IMR-90 (cell line): ENCODE results near the gene FMN1. TPM values are rescaled to one million over a fixed set of nuclear protein-coding genes. Genes with fewer than 3 reads are reported as not detected.

Source experiments
- ATAC-seq: fragments of 200-7000 bp; cut with Tn5 transposase; 2 replicates; pipeline ENCODE4 v1.9.1; 2020; ENCODE audit warnings: low read depth, mild to moderate bottlenecking, moderate library complexity
- BruUV-seq: library from RNA; stranded (reverse); fragments of 400-500 nt; replicated peaks from 2 replicates; lab custom pipeline; 2021; lab: Mats Ljungman, UMichigan
- CTCF ChIA-PET: fragments of 300-600 bp; formaldehyde crosslinking; extraction: SDS; loops from one replicate; lab custom pipeline; 2021; ENCODE audit warnings: antibody characterized with exemption; lab: Yijun Ruan, JAX
- POLR2A ChIA-PET: fragments of 300-600 bp; sonication (Branson Sonifier 250); formaldehyde crosslinking; loops from one replicate; lab custom pipeline; 2022; ENCODE audit warnings: antibody characterized with exemption; ENCODE audit not compliant: unreplicated experiment; lab: Charles Lee
- DNase-seq: peaks from one replicate; pipeline ENCODE4 v3.0.0; 2013
- H2AFZ ChIP-seq: replicated peaks from 2 replicates; pipeline ENCODE3; 2013; ENCODE audit warnings: low read length, mild to moderate bottlenecking; ENCODE audit not compliant: poor library complexity
- H2AK5ac ChIP-seq: 2 replicates; pipeline ENCODE4 v1.6.1; 2013; ENCODE audit warnings: low read depth, low read length, inconsistent platforms
- H2AK9ac ChIP-seq: replicated peaks from 2 replicates; pipeline ENCODE3; 2013; ENCODE audit warnings: mild to moderate bottlenecking, low read depth, low read length, moderate library complexity; ENCODE audit not compliant: poor library complexity
- H2BK120ac ChIP-seq: 2 replicates; pipeline ENCODE4 v1.6.1; 2013; ENCODE audit warnings: low read depth, low read length, inconsistent platforms
- H2BK15ac ChIP-seq: 3 replicates; pipeline ENCODE4 v1.6.1; 2013; ENCODE audit warnings: low read depth, low read length, inconsistent platforms
- H2BK20ac ChIP-seq: 2 replicates; pipeline ENCODE4 v1.6.1; 2013; ENCODE audit warnings: low read depth, mild to moderate bottlenecking, inconsistent platforms, low read length, moderate library complexity
- H2BK5ac ChIP-seq: 2 replicates; pipeline ENCODE4 v1.6.1; 2013; ENCODE audit warnings: mild to moderate bottlenecking, low read depth, low read length, inconsistent platforms; ENCODE audit not compliant: poor library complexity, severe bottlenecking
- H3K14ac ChIP-seq: replicated peaks from 2 replicates; pipeline ENCODE4 v1.6.1; 2013; ENCODE audit warnings: low read depth, low read length, inconsistent platforms
- H3K18ac ChIP-seq: 2 replicates; pipeline ENCODE4 v1.6.1; 2013; ENCODE audit warnings: low read depth, low read length, control low read depth
- H3K23ac ChIP-seq: 2 replicates; pipeline ENCODE4 v1.6.1; 2013; ENCODE audit warnings: low read depth, low read length, inconsistent platforms
- H3K27ac ChIP-seq: 2 replicates; pipeline ENCODE4 v1.5.1; 2013; ENCODE audit warnings: mild to moderate bottlenecking, control low read depth, low read length; ENCODE audit not compliant: insufficient read depth
- H3K27me3 ChIP-seq: 2 replicates; pipeline ENCODE4 v1.6.1; 2013; ENCODE audit warnings: low read length; ENCODE audit not compliant: control insufficient read depth, insufficient read depth
- H3K36me3 ChIP-seq: 2 replicates; pipeline ENCODE4 v1.6.1; 2013; ENCODE audit warnings: low read length, mixed read lengths; ENCODE audit not compliant: control insufficient read depth, insufficient read depth
- H3K4ac ChIP-seq: 2 replicates; pipeline ENCODE4 v1.6.1; 2013; ENCODE audit warnings: low read depth, low read length, inconsistent platforms
- H3K4me1 ChIP-seq: 2 replicates; pipeline ENCODE4 v1.6.1; 2013; ENCODE audit warnings: low read length, mixed read lengths; ENCODE audit not compliant: control insufficient read depth, insufficient read depth
- H3K4me2 ChIP-seq: 2 replicates; pipeline ENCODE4 v1.6.1; 2013; ENCODE audit warnings: low read depth, mild to moderate bottlenecking, control low read depth, low read length, moderate library complexity
- H3K4me3 ChIP-seq: 2 replicates; pipeline ENCODE4 v1.5.1; 2013; ENCODE audit warnings: low read depth, mild to moderate bottlenecking, control low read depth, low read length, moderate library complexity; ENCODE audit not compliant: insufficient read depth
- H3K56ac ChIP-seq: 2 replicates; pipeline ENCODE4 v1.6.1; 2013; ENCODE audit warnings: low read length, inconsistent platforms; ENCODE audit not compliant: insufficient read depth; ENCODE audit errors: extremely low read depth
- H3K79me1 ChIP-seq, 2 experiments: 2 replicates each; pipeline ENCODE4 v1.6.1; 2013; ENCODE audit warnings: low read length in 2 of 2, inconsistent platforms in 1 of 2, low read depth in 1 of 2
- H3K9ac ChIP-seq: 2 replicates; pipeline ENCODE4 v1.6.1; 2013; ENCODE audit warnings: low read depth, low read length, control low read depth
- H3K9me1 ChIP-seq: 2 replicates; pipeline ENCODE4 v1.6.1; 2013; ENCODE audit warnings: low read length, inconsistent platforms; ENCODE audit not compliant: insufficient read depth
- H3K9me3 ChIP-seq: 2 replicates; pipeline ENCODE4 v1.6.1; 2013; ENCODE audit warnings: low read length; ENCODE audit not compliant: control insufficient read depth, insufficient read depth
- H4K20me1 ChIP-seq: 2 replicates; pipeline ENCODE4 v1.6.1; 2013; ENCODE audit warnings: low read length, inconsistent platforms; ENCODE audit not compliant: insufficient read depth
- H4K5ac ChIP-seq: 2 replicates; pipeline ENCODE4 v1.6.1; 2013; ENCODE audit warnings: mild to moderate bottlenecking, low read depth, low read length, control low read depth
- H4K8ac ChIP-seq, 2 experiments: 2 replicates each; pipeline ENCODE4 v1.6.1; 2013; ENCODE audit warnings: low read depth in 2 of 2, low read length in 2 of 2, control low read depth in 1 of 2, inconsistent platforms in 1 of 2
- H4K91ac ChIP-seq: 2 replicates; pipeline ENCODE4 v1.6.1; 2013; ENCODE audit warnings: low read depth, low read length, inconsistent platforms; ENCODE audit not compliant: insufficient read depth
- CTCF ChIP-seq: conservative IDR thresholded peaks from 2 replicates; pipeline ENCODE4 v1.5.1; 2012; ENCODE audit warnings: mild to moderate bottlenecking, low read depth, low read length, improper control_type of control experiment
- MAFK ChIP-seq: IDR thresholded peaks from 2 replicates; pipeline ENCODE4 v1.6.1; 2012; ENCODE audit warnings: low read depth, low read length, improper control_type of control experiment
- MAZ ChIP-seq: IDR thresholded peaks from 2 replicates; pipeline ENCODE4 v1.6.1; 2012; ENCODE audit warnings: low read depth, mild to moderate bottlenecking, low read length, improper control_type of control experiment, moderate library complexity, borderline replicate concordance
- MXI1 ChIP-seq: IDR thresholded peaks from 2 replicates; pipeline ENCODE4 v1.6.1; 2012; ENCODE audit warnings: low read depth, mild to moderate bottlenecking, low read length, moderate library complexity, borderline replicate concordance
- RAD21 ChIP-seq: IDR thresholded peaks from 2 replicates; pipeline ENCODE4 v1.6.1; 2012; ENCODE audit warnings: low read length, improper control_type of control experiment
- RFX5 ChIP-seq: IDR thresholded peaks from 2 replicates; pipeline ENCODE4 v1.8.0; 2012; ENCODE audit warnings: low read depth, mild to moderate bottlenecking, low read length, moderate library complexity
- SMC3 ChIP-seq: fragments of 150-350 bp; IDR thresholded peaks from 2 replicates; pipeline ENCODE4 v1.6.1; 2016; ENCODE audit warnings: low read depth, mild to moderate bottlenecking, antibody characterized with exemption, low read length, moderate library complexity
- WGBS, 2 experiments: methylation state at CpG; one replicate each; pipeline versions ENCODE4 v1.1.5 to v1.1.7; 2013; ENCODE audit warnings: missing lambda C conversion rate in 2 of 2; ENCODE audit not compliant: insufficient read length in 1 of 2; ENCODE audit errors: extremely low coverage in 2 of 2; 5-methylcytosine and 5-hydroxymethylcytosine counted together
- dilution Hi-C: fragments of 300-500 bp; cut with HindIII; formaldehyde crosslinking; loops from one replicate; pipeline ENCODE4 v1.14.3; 2018; ENCODE audit warnings: low sequenced_read_pairs; ENCODE audit not compliant: unreplicated experiment
- in situ Hi-C: fragments of 300-500 bp; cut with MboI; formaldehyde crosslinking; loops from 3 replicates; pipeline ENCODE4 v1.14.3; 2019; ENCODE audit warnings: low sequenced_read_pairs, inconsistent platforms, mixed read lengths
- intact Hi-C: fragments of 100-400 bp; cut with micrococcal nuclease; formaldehyde crosslinking; loops from 2 replicates; pipeline ENCODE4 v1.10.0; 2022
- polyA plus RNA-seq, 3 experiments: library from polyadenylated mRNA; depleted of rRNA; stranded (reverse); fragments of >200 nt; gene quantifications; 2 replicates each; pipeline ENCODE4 v1.2.3, GENCODE V29; 2012; ENCODE audit warnings: low replicate concordance in 1 of 3
- total RNA-seq: library from RNA; depleted of rRNA; stranded (reverse); fragments of >200 nt; gene quantifications from 2 replicates; pipeline ENCODE4 v1.2.3, GENCODE V29; 2012
- TF ChIP-seq, protein P1 (sequence below): fragments of 150-350 bp; IDR thresholded peaks from 2 replicates; pipeline ENCODE4 v1.6.1; 2016; ENCODE audit warnings: low read depth, mild to moderate bottlenecking, low read length, moderate library complexity, borderline replicate concordance
- TF ChIP-seq, protein P2 (sequence below): fragments of 150-350 bp; IDR thresholded peaks from 2 replicates; pipeline ENCODE4 v1.6.1; 2017; ENCODE audit warnings: mild to moderate bottlenecking, antibody characterized with exemption, low read length, low read depth

Gene FMN1
- total and polyA plus RNA-seq, 2 of the 4 experiments (the other 2 are of a cell fraction): 7.3 to 17.6 TPM

GRCh38 chr15:32861761-32862160 lies 332.8 kb downstream of the FMN1 start:
- peak overlapping the region; percentile 100 for H2BK5ac ChIP-seq
- WGBS, 2 experiments: 34% methylated on average over 9 of the region's 14 CpGs; no CpG with 5 or more reads in 1 of the 2 experiments
- dilution Hi-C loops: no loop called here
- no peak overlapping the region for H3K4me3 ChIP-seq
- H2AFZ ChIP-seq: peak overlapping the region; percentile 60
- no peaks in the 10 kb centered on the region for H3K27me3 ChIP-seq
- in situ Hi-C loops: no loop called here
- DNase-seq: peak; percentile 73
- peak overlapping the region; percentile 95 for H3K27ac ChIP-seq
- peak overlapping the region; percentile 55 for H3K4me2 ChIP-seq
- H4K8ac ChIP-seq: peak overlapping the region; percentile 90 to 99
- H3K56ac ChIP-seq: peak overlapping the region; percentile 97
- peak overlapping the region; percentile 96 for H2BK15ac ChIP-seq
- H3K79me1 ChIP-seq: peaks cover 21 to 61% of the 10 kb centered on the region in 2 experiments
- peaks cover 21% of the 10 kb centered on the region for H3K4me1 ChIP-seq
- peak; percentile 63 for ATAC-seq
- TF ChIP-seq MAZ (no peak), RAD21 (no peak), MAFK (no peak), SMC3 (no peak), RFX5 (no peak), CTCF (no peak), MXI1 (0 out of 2 replicates have a peak, but pooled peaks have one; percentile 34)
- TF ChIP-seq, protein P1, sequence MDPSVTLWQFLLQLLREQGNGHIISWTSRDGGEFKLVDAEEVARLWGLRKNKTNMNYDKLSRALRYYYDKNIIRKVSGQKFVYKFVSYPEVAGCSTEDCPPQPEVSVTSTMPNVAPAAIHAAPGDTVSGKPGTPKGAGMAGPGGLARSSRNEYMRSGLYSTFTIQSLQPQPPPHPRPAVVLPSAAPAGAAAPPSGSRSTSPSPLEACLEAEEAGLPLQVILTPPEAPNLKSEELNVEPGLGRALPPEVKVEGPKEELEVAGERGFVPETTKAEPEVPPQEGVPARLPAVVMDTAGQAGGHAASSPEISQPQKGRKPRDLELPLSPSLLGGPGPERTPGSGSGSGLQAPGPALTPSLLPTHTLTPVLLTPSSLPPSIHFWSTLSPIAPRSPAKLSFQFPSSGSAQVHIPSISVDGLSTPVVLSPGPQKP: no peak
- TF ChIP-seq, protein P2, sequence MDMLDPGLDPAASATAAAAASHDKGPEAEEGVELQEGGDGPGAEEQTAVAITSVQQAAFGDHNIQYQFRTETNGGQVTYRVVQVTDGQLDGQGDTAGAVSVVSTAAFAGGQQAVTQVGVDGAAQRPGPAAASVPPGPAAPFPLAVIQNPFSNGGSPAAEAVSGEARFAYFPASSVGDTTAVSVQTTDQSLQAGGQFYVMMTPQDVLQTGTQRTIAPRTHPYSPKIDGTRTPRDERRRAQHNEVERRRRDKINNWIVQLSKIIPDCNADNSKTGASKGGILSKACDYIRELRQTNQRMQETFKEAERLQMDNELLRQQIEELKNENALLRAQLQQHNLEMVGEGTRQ: peak; percentile 71
- POLR2A ChIA-PET: no interaction called here
- no TSS peak for BruUV-seq
- H3K9ac ChIP-seq: peak overlapping the region; percentile 80
- intact Hi-C loops: loop anchor here (10.0 kb wide), 1 partner anchor 273 kb away; no protein-coding TSS in a partner anchor
- peak overlapping the region; percentile 82 for H3K14ac ChIP-seq
- peak overlapping the region; percentile 99 for H4K91ac ChIP-seq
- H3K9me3 ChIP-seq: no peaks in the 10 kb centered on the region
- H3K23ac ChIP-seq: peak overlapping the region; percentile 85
- peak overlapping the region; percentile 92 for H2AK5ac ChIP-seq
- peak overlapping the region; percentile 86 for H2AK9ac ChIP-seq
- CTCF ChIA-PET: no interaction called here
- H3K36me3 ChIP-seq: peaks cover under 1% of the 10 kb centered on the region; the same call in 1 of the 2 replicates
- H4K5ac ChIP-seq: peak overlapping the region; percentile 96
- H2BK120ac ChIP-seq: peak overlapping the region; percentile 94
- H3K18ac ChIP-seq: peak overlapping the region; percentile 94
- peaks cover 15% of the 10 kb centered on the region for H3K9me1 ChIP-seq
- H3K4ac ChIP-seq: peak overlapping the region; percentile 95
- no peaks in the 10 kb centered on the region for H4K20me1 ChIP-seq
- peak overlapping the region; percentile 89 for H2BK20ac ChIP-seq
